ENCODE data around the gene GABBR2. TPM values are rescaled to one million over a fixed set of nuclear protein-coding genes. Genes with fewer than 3 reads are reported as not detected.

GABBR2 gene
- total RNA-seq, 1 experiment from 2014 or later, result 6.3 TPM

- Histone ChIP-seq H3K36me3 (ENCODE audit: control insufficient read depth, insufficient read depth, low read length) (no peaks in the 10 kb centered on the region), H3K4me1 (ENCODE audit: control insufficient read depth, insufficient read depth, low read length) (no peaks in the 10 kb centered on the region), H3K27ac (ENCODE audit: low read length) (no peak overlapping the region), H3K27me3 (ENCODE audit: control insufficient read depth, insufficient read depth, low read length) (peaks cover 6% of the 10 kb centered on the region; the same call in 1 of the 2 replicates), H3K9me3 (ENCODE audit: control insufficient read depth, insufficient read depth, low read depth, low read length) (no peaks in the 10 kb centered on the region), H3K4me3 (ENCODE audit: low read depth in 2 of 2, low read length in 2 of 2) (no peak overlapping the region)
- ATAC-seq, result no peak
- intact Hi-C loops (cut with micrococcal nuclease; ENCODE audit: unreplicated experiment) (no loop called here), in situ Hi-C loops (cut with HindIII; ENCODE audit: low pct_unique_long_range_greater_than_20kb, low sequenced_read_pairs) (no loop called here)
- ChIA-PET CTCF (no interaction called here), POLR2A (no interaction called here)
- DNase-seq (ENCODE audit: low read depth, low spot score), result no peak
- no TSS peak for BruUV-seq (replicated peaks)
- TF ChIP-seq POLR2AphosphoS5 (IDR thresholded peaks at IDR 0.05; ENCODE audit: low read depth, low read length) (no peak), TCF7L2 (IDR thresholded peaks at IDR 0.05; ENCODE audit: low read depth, low read length) (no peak)
These were observed 18.7 kb upstream of the GABBR2 start for GRCh38 chr9:98727428-98727827.

GRCh38 chr9:98726735-98727134 lies 18.0 kb upstream of the GABBR2 start:
- no peaks in the 10 kb centered on the region for H3K4me1 ChIP-seq (ENCODE audit: control insufficient read depth, insufficient read depth, low read length)
- peaks cover 6% of the 10 kb centered on the region; the same call in 1 of the 2 replicates for H3K27me3 ChIP-seq (ENCODE audit: control insufficient read depth, insufficient read depth, low read length)
- intact Hi-C loops (cut with micrococcal nuclease; ENCODE audit: unreplicated experiment) (no loop called here), in situ Hi-C loops (cut with HindIII; ENCODE audit: low pct_unique_long_range_greater_than_20kb, low sequenced_read_pairs) (no loop called here)
- ATAC-seq (no peak), DNase-seq (ENCODE audit: low read depth, low spot score) (no peak)
- H3K36me3 ChIP-seq (ENCODE audit: control insufficient read depth, insufficient read depth, low read length), result no peaks in the 10 kb centered on the region
- no peak for TF ChIP-seq SIN3A (IDR thresholded peaks at IDR 0.05; ENCODE audit: borderline replicate concordance, insufficient read depth, low read depth, low read length)
- no peak for TF ChIP-seq REST (IDR thresholded peaks at IDR 0.05; ENCODE audit: insufficient read depth in 1 of 2, low read depth in 2 of 2, low read length in 1 of 2)
- no peak for TF ChIP-seq CTCF (IDR thresholded peaks at IDR 0.05)
- TF ChIP-seq POLR2AphosphoS5 (IDR thresholded peaks at IDR 0.05; ENCODE audit: low read depth, low read length), result no peak
- no peak for TF ChIP-seq TCF7L2 (IDR thresholded peaks at IDR 0.05; ENCODE audit: low read depth, low read length)
- no peaks in the 10 kb centered on the region for H3K9me3 ChIP-seq (ENCODE audit: control insufficient read depth, insufficient read depth, low read depth, low read length)
- ChIA-PET CTCF (no interaction called here), POLR2A (no interaction called here)
- BruUV-seq (replicated peaks), result no TSS peak
- no peak overlapping the region for H3K27ac ChIP-seq (ENCODE audit: low read length)
- no peak overlapping the region for H3K4me3 ChIP-seq (ENCODE audit: low read depth in 2 of 2, low read length in 2 of 2)

- no TSS peak for BruUV-seq (replicated peaks)
- in situ Hi-C loops (cut with HindIII; ENCODE audit: low pct_unique_long_range_greater_than_20kb, low sequenced_read_pairs), result no loop called here
- CTCF ChIA-PET, result no interaction called here
- H3K36me3 ChIP-seq (ENCODE audit: control insufficient read depth, insufficient read depth, low read length), result no peaks in the 10 kb centered on the region
- no peak for TF ChIP-seq SIN3A (IDR thresholded peaks at IDR 0.05; ENCODE audit: borderline replicate concordance, insufficient read depth, low read depth, low read length)
- no peak for TF ChIP-seq TCF7L2 (IDR thresholded peaks at IDR 0.05; ENCODE audit: low read depth, low read length)
- TF ChIP-seq CTCF (IDR thresholded peaks at IDR 0.05), result no peak
- no peak for TF ChIP-seq POLR2AphosphoS5 (IDR thresholded peaks at IDR 0.05; ENCODE audit: low read depth, low read length)
- no peak for TF ChIP-seq REST (IDR thresholded peaks at IDR 0.05; ENCODE audit: insufficient read depth in 1 of 2, low read depth in 2 of 2, low read length in 1 of 2)
- H3K4me1 ChIP-seq (ENCODE audit: control insufficient read depth, insufficient read depth, low read length), result no peaks in the 10 kb centered on the region
- intact Hi-C loops (cut with micrococcal nuclease; ENCODE audit: unreplicated experiment), result no loop called here
- POLR2A ChIA-PET, result no interaction called here
- peaks cover 6% of the 10 kb centered on the region; the same call in 1 of the 2 replicates for H3K27me3 ChIP-seq (ENCODE audit: control insufficient read depth, insufficient read depth, low read length)
- no peak overlapping the region for H3K4me3 ChIP-seq (ENCODE audit: low read depth in 2 of 2, low read length in 2 of 2)
- no peaks in the 10 kb centered on the region for H3K9me3 ChIP-seq (ENCODE audit: control insufficient read depth, insufficient read depth, low read depth, low read length)
- H3K27ac ChIP-seq (ENCODE audit: low read length), result no peak overlapping the region
- no peak for ATAC-seq
- no peak for DNase-seq (ENCODE audit: low read depth, low spot score)
These were observed 16.2 kb upstream of the GABBR2 start for GRCh38 chr9:98724810-98725530.
